Stimulated activated CD8-positive, alpha-beta memory T cell treated with anti-CD3 and anti-CD28 coated beads, Interleukin-4, amount 100 ng/mL, for 24 hours (primary cell): ENCODE measurements around the gene WDR64.
"Not testable (repeated sequence)": the region's sequence is repeated elsewhere in the genome, so short reads cannot be mapped to it uniquely, and the experiment has no call there.

Experiments
- DNase-seq: peaks from one replicate; pipeline ENCODE4 v3.0.0-alpha.2; 2020; ENCODE audit warnings: low read depth

Gene WDR64

DNA sequence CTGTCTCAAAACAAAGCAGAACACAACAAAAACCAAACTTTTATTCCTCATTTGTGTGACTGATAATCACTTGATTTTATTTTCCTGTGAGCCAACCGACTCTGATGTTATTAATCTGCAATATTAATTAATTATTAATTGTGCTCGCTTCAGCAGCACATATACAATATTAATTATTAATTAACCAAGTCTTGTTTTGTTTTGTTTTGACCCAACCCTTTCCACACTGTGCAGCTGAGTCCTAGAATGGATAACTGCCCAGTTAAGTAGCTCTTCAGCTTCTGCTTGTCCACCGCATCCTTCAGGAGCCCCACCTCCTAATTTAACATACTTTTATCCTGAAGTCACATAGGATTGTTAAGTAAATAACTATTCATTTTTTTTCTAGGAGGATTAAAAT lies 148.6 kb downstream of the WDR64 start:
- no peak for DNase-seq

DNA sequence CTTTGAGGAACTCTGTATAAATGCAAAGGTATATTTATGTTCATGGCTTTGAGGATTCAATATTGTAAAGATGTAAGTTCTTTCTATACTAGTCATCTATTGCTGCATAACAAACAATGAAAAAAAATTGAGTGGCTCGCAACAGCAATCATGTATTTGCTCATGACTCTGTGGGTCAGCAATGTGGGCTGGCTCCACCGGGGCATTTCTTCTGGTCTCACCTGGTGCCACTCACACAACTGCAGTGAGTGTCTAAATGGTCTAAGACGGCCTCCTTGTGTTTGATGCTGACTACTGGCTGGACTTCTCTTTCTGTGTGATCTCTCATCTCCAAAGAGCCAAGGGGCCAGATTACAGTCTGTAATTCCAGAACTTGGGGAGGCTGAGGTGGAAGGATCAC lies 150.8 kb downstream of the WDR64 start:
- DNase-seq: no peak

DNA sequence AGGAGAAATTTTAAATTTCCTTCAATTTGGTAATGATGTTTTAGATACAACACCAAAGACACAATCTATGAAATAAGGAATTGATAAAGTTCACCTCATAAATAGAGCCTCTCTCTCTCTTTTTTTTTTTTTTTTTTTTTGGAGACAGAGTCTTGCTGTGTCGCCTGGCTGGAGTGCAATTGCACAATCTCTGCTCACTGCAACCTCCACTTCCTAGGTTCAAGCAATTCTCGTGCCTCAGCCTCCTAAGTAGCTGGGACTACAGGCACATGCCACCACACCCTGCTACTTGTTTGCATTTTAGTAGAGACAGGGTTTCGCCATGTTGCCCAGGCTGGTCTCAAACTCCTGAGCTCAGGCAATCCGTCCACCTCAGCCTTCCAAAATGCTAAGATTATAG lies 152.6 kb downstream of the WDR64 start:
- not testable (repeated sequence) for DNase-seq

DNA sequence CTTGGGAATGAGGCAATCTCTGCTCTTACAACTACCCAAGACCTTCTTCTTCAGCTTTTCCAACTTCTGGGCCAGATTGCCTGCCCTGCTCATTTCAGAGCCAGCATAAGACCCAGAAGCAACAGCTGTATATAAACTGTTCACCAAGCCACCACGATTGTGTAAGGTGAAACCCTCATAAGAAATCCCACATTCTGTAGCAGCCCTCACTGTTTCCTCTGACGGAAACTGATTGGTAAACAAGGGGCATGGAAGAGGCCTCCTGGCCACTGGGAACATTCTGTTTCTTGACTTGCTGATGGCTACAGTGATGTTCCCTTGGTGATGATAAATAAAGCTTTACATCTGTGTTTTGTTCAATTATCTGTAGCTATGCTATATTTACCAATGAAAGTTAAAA lies 156.2 kb downstream of the WDR64 start:
- DNase-seq: no peak

DNA sequence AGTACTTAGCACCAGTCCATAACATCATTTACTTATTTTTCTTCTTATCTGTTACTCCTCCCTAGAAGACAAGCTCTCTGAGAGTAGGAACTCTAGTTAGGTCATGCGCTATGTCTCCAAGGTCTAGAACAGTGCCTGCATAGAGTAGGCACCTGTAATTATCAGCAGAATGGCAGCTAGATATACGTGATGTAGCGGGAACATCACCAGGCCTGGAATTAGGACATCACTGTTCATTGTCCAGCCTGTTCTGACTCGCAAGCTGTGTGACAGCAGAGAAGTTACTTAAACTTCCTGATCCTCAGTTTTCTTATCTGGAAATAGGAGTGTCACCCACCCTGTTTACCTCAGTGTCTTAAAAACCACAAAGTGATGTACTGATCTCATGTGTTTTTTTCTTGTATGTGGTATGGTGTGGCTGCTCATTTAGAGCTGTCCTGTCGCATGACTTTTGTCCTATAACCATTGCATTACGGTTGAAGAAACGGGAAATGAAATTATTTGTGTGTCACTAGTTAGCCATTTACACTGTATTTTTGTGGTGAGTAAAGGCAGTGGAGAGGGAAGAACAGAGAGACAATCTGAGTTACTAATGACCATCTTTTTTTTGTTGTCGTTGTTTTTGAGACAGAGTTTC lies 158.8 kb downstream of the WDR64 start:
- no peak for DNase-seq

DNA sequence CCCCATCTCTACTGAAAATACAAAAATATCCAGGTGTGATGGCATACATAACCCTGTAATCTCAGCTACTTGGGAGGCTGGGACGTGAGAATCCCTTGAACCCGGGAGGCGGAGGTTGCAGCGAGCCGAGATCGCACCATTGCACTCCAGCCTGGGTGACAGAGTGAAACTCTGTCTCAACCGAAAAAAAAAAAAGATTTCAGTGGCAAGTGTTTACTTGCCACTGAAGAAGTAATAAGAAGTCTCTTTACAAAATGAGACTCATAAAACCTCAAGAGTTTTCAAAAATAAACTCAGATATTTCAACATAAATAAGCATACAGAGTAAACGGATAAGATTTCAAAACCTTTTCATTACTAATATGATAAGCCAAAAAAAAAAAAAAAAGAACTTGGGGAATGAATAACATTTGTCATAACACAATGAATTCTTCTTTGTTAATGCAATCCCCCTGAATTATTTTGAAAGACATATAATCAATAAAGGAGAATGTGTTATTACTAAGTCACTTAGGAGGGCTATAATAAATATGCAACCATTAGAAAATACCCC lies 161.8 kb downstream of the WDR64 start:
- no peak for DNase-seq

DNA sequence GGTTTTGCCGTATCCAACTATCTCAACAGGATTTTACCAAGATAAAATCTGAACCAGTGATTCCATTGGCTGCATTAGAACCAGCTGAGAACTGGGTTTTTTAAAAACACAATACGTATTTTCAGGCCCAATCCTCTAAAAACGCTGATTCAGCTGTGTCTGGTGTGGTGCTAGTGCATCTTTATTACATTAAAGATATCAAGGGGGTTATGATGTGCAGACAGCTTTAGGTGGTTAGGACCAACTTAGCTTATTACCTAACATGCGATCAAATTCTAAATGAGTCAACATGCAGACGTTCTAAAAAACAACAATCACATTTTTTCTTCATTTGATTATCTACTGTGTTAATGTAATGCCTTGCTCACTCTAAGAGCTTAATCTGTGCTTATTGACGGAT lies 163.9 kb downstream of the WDR64 start:
- DNase-seq: no peak

DNA sequence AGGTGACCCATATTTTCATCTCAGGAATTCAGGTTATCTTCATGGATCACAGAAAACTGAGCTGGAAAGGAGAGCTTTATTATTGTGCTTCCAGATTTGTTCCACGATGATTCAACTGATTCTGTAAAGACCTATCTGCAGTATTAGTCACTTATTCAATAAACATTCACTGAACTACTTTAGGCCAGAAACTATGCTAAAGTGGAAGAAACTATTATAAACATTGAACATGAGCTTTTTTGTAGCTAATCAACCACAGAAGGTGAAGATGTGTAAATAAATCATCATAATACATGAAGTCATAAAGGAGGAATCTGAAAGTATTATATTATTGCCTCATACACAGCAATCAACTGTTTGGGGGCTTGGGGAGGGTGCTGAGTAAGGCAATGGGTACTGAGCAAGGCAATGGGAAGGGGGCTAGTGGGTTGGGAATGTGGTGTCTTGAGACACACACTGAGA lies 165.3 kb downstream of the WDR64 start:
- DNase-seq: no peak

DNA sequence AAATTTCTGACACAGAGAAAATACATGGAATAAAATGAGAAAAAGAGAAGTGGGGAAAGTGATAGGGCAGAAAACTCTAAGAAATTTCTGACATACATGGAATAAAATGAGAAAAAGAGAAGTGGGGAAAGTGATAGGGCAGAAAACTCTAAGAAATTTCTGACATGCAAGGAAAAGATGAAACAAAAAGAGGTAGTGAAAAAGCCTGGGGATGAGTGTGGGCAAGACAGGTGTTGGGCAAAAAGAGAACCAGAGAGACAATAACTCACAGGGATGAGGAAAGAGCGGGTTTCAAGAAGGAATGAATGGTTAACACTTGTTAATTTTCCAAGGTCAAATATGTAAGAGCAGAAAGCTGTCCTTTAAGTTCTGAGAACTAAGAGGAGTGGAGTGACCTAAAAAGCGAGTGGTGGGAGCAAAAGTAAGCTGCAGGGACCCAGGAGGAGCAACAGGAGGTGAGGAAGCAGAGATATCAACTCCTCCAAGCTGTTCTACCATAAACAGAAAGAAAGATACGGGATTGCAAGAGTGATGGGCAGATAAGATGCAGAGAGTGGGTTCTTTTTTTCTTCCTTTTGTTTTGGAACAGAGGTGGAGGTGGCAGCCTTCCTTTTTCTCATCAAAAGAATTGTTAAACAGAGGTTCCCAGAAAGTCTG lies 166.0 kb downstream of the WDR64 start:
- DNase-seq: no peak

DNA sequence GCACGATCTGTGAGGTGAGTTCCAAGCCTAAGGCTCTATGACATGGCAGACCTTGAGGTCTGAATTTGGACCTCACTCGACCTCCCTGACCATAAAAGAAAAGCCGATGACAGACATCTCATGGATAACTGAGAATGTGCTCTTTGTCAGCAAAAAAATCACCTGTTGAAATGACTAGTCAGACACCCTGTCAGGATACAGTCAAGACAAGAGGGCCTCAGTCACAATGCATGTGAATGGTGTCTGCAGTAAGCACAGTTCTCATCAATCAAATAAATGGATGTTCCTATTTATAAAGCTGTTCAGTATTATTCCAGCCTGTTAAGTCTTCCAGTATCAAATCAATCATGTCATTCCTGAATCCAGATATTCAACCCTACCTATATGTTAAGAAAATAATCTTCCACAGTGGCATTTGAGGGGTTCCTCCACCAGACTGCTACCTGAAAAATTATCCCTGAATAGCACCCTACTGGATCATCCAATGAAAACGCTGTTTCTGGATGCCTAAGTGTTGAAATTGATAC lies 167.3 kb downstream of the WDR64 start:
- DNase-seq: no peak

DNA sequence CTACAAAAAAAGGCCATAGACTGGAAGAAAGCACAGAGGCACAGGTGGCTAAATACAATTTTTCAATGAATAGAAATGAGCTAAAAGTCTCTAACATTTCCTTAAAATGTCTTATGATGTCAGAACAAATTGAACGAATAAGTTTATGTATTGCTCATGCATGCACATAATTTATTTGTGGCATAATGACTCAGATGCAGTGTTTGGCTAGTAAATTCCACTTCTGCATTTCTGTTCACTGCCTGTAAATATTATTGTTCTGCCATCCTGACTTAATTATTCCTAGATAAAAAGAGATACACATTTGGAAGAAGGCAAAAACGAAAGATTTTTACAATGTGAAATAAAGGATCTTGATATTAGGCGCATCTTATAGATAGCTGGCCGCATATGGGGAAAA lies 169.3 kb downstream of the WDR64 start:
- no peak for DNase-seq

DNA sequence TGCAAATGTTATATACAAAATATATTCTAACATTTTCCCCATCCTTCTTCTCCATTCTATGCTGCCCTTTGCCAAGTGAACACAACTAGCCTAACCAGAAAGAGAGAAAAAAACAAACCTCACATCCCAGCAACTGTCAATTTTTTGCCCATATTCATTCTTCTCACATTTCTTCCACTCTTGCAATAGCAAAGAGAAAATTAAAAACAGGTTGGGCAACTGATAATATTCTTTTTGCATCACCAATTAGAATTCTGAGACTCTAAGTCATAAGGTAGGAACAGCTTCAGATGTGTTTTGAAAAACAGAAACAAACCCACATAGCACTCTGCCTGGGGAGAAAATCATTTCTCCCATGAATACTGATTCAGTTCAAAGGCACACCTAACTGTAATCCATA lies 170.8 kb downstream of the WDR64 start:
- DNase-seq: no peak

DNA sequence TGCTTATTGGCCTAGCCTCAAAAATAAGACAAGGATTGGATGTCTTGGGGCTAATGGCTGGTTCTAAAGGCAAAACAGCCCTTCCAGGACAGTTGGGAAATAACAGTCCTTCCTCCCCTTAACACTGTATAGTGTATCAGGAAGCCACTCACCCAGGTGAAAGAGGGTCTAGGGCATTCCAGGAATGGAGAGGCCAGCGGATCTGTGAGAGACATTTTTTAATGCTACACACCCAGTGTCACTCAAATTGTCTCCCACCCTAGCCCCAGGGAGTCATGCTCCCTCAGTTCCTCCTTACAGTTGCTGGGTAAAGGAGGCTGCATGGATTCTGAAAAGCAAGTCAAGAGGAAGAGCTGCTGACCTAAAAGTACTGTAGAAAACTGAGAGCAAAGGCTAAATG lies 171.8 kb downstream of the WDR64 start:
- DNase-seq: no peak

DNA sequence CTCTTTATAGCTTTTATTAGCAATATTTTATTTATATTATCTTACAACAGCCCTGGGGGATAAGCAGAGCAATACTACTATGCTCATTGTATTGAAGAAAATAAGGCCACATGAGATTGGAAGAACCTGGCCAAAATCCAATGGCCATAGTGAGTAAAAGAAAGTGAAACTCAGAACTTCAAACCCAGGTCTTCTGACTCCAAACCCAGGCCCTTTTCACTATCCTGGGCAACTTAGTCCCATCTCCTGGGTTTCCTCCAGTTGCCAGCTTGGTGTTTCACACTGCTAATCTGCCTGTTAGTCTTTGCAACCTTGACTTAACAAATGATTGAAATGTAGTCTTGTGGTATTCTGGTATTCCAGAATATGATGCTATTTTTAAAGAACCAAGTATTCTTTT lies 173.5 kb downstream of the WDR64 start:
- no peak for DNase-seq

DNA sequence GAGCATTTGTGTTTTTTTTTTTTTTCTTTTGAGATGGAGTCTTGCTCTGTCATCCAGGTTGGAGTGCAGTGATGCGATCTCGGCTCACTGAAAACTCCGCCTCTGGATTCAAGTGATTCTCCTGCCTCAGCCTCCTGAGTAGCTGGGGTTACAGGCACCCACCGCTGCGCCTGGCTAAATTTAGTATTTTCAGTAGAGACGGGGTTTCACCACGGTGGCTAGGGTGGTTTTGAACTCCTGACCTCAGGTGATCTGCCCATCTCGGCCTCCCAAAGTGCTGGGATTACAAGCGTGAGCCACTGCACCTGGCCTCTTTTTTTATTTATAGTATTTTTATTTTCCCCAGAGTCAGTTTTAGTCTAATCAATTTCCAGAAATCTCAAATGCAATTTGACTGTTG lies 174.5 kb downstream of the WDR64 start:
- not testable (repeated sequence) for DNase-seq

DNA sequence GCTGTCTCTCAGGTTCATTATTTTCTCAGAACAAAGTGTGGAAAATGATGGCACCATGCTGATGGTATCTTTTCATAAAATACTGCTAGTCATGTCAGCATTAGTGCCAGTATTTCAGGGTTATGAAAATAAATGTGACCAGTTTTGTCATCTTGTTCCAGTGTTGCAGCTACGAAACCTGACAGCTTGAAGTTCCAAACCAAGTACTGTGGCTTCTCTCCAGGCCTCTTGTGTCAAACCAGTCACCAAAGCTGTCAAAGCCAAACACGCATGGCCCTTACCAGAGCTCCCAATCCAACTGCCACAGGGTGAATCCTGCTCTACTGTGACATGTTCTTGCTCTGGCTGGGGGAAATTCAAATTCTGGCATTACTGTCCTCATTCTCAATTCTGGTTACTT lies 175.2 kb downstream of the WDR64 start:
- no peak for DNase-seq

DNA sequence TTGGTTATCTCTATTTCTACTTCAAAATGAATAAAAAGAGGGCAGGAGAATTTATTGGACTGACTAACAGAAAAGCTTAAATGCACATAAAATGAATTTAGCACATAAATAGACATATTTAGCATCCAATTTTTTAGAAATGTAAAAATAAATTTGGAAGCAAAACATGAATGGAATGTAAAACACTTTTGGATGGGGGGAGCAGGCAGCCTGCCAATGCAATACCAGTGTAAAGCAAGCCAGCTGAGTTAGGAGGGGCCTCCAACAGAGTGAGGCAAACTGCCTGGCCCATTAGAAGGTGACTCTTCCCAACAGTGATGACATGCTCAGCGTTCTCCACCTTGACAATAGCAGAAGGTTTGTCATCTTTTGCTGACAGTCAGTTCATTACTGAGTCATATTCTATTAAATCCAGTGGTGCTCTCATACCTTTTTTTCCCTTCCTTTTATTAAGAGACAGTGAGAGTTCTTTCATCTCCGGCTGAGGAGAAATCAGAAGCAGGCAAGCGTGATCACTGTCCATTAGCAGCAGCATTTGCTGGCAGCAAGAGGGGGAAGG lies 176.5 kb downstream of the WDR64 start:
- no peak for DNase-seq

DNA sequence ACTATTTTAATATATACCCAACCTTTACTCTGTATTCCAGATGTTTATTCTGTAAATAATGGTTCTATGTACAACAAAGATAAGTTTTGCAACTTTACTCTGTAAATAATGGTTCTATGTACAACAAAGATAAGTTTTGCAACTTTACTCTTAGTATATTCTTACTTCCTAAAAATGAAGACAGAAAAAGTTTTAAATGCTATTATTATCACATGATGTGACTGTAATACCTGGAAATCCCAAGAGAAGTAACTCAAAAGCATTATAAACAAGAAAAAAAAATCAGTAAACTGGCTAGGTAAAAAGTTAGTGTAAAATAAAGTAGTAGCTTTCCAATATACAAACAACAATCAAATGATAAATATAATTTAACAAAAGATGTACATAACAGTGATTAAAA lies 177.4 kb downstream of the WDR64 start:
- DNase-seq: no peak

DNA sequence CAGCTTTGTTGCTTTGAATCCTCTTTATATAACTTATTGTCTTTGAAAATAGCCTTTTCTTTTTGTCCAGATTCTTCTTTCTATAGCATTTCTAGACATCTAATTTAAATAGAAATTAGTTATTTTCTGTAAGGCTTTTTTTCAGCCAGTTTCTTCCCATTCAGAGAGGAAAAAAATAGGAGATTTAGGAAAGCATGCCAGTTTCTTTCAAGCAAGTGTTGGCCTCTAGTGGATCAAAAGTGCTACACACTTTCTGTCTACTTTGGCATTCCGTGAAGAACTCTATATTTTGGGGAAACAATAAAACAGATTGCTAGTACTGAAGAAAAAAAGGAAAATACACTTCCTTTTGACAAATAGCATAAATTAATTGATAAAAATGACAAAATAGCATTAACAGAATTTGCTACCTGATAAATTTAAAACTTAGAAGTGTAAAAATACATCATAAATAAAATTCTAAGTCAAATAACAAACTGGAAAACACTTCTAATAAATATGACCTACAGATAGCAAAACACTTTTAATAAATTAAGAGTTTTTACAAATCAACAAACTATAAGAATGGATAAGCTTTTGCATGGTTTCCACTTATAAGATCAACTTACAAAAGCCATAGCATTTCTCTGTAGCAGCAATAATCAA lies 182.8 kb downstream of the WDR64 start:
- no peak for DNase-seq

DNA sequence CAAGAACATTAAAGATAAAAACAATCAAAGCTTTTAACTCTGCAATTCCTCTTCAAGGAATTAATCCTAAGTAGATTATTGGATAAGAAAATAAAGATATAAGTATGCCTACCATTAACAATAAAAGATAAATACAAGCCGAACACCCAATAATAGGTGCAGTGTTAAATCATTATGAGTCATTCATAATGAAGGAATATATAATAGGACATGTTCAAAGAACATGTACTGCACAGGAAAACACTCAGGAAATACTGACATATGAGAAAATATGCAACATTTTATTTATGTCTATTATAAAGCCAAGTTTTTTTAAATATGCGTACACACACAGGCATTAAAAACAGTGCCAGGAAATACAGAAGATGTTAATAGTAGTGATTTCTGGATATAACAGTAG lies 184.9 kb downstream of the WDR64 start:
- no peak for DNase-seq

DNA sequence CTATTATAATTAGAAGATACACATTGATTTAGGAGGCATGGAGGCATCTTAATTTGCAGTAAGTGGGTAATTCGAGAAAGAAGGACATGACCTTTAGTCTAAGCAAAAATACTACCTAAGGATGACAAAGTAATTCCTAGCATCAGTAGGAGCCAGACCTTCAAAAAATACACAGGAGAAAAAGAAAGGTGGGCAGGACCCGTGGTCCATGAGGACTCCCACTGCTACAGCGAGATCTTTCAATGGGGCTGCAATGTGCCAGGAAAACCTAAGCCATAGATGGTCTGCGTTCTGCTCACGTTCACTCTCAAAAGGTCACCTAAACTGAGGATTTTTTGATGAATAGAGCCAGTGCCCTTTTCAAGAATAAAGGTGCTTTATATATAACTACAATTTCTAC lies 185.3 kb downstream of the WDR64 start:
- no peak for DNase-seq

DNA sequence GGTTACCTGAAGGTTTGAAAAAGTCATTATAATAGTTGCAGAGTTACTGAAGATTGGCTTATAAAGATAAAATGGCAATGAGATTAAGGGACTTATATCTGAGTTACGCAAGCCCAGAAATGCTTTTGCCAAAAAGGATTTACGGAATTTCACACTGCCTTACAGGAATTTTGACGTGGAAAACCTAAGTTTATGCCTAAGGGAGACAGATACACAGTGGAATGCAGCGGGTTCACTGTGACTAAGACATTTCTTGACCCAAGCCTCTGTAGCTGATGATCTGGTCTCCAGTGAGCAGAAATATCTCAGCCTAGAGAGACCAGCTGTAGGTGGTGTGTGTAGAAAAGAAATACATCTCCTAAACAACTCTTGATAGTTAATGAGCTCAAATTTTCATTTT lies 185.8 kb downstream of the WDR64 start:
- no peak for DNase-seq

DNA sequence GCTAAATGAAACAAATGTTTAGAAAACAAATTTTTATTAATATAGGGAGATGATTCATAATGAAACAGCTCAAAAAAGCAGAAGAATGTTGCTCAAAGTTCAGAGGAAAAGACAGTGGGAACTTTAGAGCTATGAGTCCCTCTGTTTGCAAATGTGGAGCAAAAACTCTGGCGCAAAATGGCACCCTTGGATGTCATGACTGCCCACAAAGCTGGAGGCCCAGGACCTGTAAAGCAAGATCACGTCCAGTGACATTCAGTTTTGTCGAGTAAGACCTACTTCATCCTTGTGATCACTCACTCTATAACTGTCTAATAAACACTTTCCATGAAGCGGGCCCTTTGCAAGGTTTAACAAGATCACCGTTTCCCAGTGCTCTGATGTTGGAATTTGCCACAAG lies 186.8 kb downstream of the WDR64 start:
- no peak for DNase-seq
